Measurements from ENCODE around the gene DKK1. TPM values are rescaled to one million over a fixed set of nuclear protein-coding genes. Genes with fewer than 3 reads are reported as not detected.

Gene DKK1
- total RNA-seq, 5 donors from 2014 or later (not counting 1 experiment from before 2014, with no cell fraction given), result 0.59 to 2.4 (median 0.76) TPM; not detected in 2

DNA sequence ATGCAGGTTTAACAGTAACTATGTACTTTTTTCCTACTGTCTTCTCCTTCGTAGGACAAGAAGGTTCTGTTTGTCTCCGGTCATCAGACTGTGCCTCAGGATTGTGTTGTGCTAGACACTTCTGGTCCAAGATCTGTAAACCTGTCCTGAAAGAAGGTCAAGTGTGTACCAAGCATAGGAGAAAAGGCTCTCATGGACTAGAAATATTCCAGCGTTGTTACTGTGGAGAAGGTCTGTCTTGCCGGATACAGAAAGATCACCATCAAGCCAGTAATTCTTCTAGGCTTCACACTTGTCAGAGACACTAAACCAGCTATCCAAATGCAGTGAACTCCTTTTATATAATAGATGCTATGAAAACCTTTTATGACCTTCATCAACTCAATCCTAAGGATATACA, 2.4 kb downstream of the DKK1 start:
- Mint-ChIP-seq H3K4me3 (no peak overlapping the region), H3K9me3 (peaks cover 0 to 2% (median 0%) of the 10 kb centered on the region in 3 donors), H3K36me3 (no peaks in the 10 kb centered on the region), H3K27me3 (peaks cover 39 to 43% of the 10 kb centered on the region in 2 donors), H3K4me1 (peaks cover 14 to 22% (median 17%) of the 10 kb centered on the region in 3 donors), H3K27ac (no peak overlapping the region)
- H3K4me3 ChIP-seq (ENCODE audit: control insufficient read depth in 1 of 2, extremely low read depth in 1 of 2, low read length in 1 of 2), result no peak overlapping the region
- POLR2A ChIA-PET, result no interaction called here
- no peak overlapping the region for H3K27ac ChIP-seq (ENCODE audit: low read length)
- H3K9me3 ChIP-seq, result no peaks in the 10 kb centered on the region
- DNase-seq (no peak), ATAC-seq (replicated peaks in 1 of 4) (no peak)
- peaks cover 18% of the 10 kb centered on the region in 2 experiments for H3K27me3 ChIP-seq (replicated peaks in 1 of 2; ENCODE audit: control insufficient read depth in 2 of 2, extremely low read depth in 1 of 2, insufficient read depth in 2 of 2, low read length in 1 of 2)
- H3K4me1 ChIP-seq (ENCODE audit: control insufficient read depth in 1 of 2, extremely low read depth in 1 of 2, insufficient read depth in 2 of 2, low read length in 2 of 2), result peaks cover 5 to 14% of the 10 kb centered on the region in 2 experiments
- no CpG with 5 or more reads among the region's 4 CpGs for WGBS (ENCODE audit: insufficient coverage)
- H3K36me3 ChIP-seq (ENCODE audit: control insufficient read depth in 2 of 2, extremely low read depth in 1 of 2, insufficient read depth in 1 of 2, low read length in 1 of 2), result no peaks in the 10 kb centered on the region
- CTCF ChIA-PET, result no interaction called here

DNA sequence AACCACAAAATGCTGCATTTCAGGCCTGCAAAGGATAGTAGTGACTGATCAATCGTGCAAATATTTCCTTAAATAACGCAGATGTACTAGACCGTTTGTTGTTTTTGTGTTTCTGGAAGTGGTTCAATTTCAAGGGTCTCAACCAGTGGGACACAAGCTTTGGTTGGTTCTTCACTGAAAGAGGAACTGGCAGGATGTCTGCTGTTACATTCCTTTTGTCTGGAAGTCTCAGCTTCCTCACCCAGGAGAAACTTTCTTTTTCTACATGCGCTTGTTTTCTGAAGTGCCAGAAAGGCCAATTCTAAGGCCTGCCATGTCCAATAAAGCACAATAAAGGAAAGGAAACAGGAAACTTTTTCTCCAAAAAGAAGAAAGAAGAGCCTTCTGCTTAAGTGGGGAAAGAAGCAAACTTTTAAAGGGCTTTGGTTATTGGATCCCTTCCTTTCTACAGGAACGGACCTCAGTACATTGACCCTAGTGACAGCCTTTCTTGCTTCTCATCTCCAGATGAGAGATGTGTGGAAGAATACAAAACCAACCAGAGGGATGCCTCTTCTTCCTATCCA, 4.1 kb downstream of the DKK1 start:
- H3K4me3 ChIP-seq (ENCODE audit: control insufficient read depth in 1 of 2, extremely low read depth in 1 of 2, low read length in 1 of 2), result no peak overlapping the region
- H3K9me3 ChIP-seq, result no peaks in the 10 kb centered on the region
- H3K4me1 Mint-ChIP-seq, result peaks cover 12 to 17% (median 13%) of the 10 kb centered on the region in 3 donors
- ChIA-PET POLR2A (no interaction called here), CTCF (no interaction called here)
- H3K4me1 ChIP-seq (ENCODE audit: control insufficient read depth in 1 of 2, extremely low read depth in 1 of 2, insufficient read depth in 2 of 2, low read length in 2 of 2), result peaks cover 5 to 14% of the 10 kb centered on the region in 2 experiments
- ATAC-seq (replicated peaks in 1 of 4) (no peak), DNase-seq (no peak)
- H3K27ac ChIP-seq (ENCODE audit: low read length), result no peak overlapping the region
- peaks cover 10 to 17% of the 10 kb centered on the region in 2 experiments for H3K27me3 ChIP-seq (replicated peaks in 1 of 2; ENCODE audit: control insufficient read depth in 2 of 2, extremely low read depth in 1 of 2, insufficient read depth in 2 of 2, low read length in 1 of 2)
- H3K4me3 Mint-ChIP-seq, result no peak overlapping the region
- H3K36me3 Mint-ChIP-seq, result no peaks in the 10 kb centered on the region
- H3K9me3 Mint-ChIP-seq, result peaks cover 0 to 2% (median 0%) of the 10 kb centered on the region in 3 donors
- WGBS (ENCODE audit: insufficient coverage), result 92% methylated on average over 3 of the region's 5 CpGs
- no peaks in the 10 kb centered on the region for H3K36me3 ChIP-seq (ENCODE audit: control insufficient read depth in 2 of 2, extremely low read depth in 1 of 2, insufficient read depth in 1 of 2, low read length in 1 of 2)
- peaks cover 26 to 30% of the 10 kb centered on the region in 2 donors for H3K27me3 Mint-ChIP-seq
- no peak overlapping the region for H3K27ac Mint-ChIP-seq

DNA sequence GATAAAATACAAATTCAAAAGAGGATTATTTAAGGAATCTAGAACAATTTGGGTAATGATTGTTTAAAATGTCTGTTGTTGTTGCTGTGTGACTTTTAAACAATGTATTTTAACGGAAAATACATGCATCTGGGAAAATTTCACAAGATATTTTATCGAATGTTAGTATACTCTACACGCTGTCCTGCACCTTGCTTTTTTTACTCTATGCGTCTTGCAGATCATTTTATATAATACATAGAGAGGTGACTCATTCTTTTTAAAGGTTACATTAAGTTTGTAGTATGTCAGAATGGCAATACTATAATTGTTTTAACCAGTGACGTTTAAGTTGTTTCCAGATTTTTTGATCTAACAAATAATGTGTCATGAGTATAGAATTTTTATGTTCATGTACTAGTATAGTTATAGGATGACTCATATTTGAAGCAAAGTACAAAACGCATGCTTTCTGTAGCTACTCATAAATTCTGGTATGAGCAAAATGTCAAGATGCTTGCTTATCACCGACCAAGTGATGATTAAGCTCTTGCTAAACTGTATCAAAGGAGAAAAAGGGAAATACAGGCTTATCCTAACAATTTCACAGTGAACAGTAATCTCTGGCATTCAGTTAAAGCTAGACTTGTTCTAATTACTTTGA, 4.9 kb downstream of the DKK1 start:
- Mint-ChIP-seq H3K36me3 (no peaks in the 10 kb centered on the region), H3K4me3 (no peak overlapping the region), H3K9me3 (peaks cover 0 to 2% (median 0%) of the 10 kb centered on the region in 3 donors), H3K4me1 (peaks cover 7 to 11% (median 7%) of the 10 kb centered on the region in 3 donors), H3K27me3 (peaks cover 19 to 25% of the 10 kb centered on the region in 2 donors), H3K27ac (no peak overlapping the region)
- ChIA-PET POLR2A (no interaction called here), CTCF (interaction anchor here in 1 of 2 donors (0.6 kb wide), 1 partner anchor 146 kb away, joined by 3 read pairs; no protein-coding TSS in a partner anchor)
- Histone ChIP-seq H3K9me3 (no peaks in the 10 kb centered on the region), H3K27me3 (replicated peaks in 1 of 2; ENCODE audit: control insufficient read depth in 2 of 2, extremely low read depth in 1 of 2, insufficient read depth in 2 of 2, low read length in 1 of 2) (peaks cover 8 to 10% of the 10 kb centered on the region in 2 experiments), H3K27ac (ENCODE audit: low read length) (no peak overlapping the region), H3K4me1 (ENCODE audit: control insufficient read depth in 1 of 2, extremely low read depth in 1 of 2, insufficient read depth in 2 of 2, low read length in 2 of 2) (peaks cover 0 to 9% of the 10 kb centered on the region in 2 experiments), H3K4me3 (ENCODE audit: control insufficient read depth in 1 of 2, extremely low read depth in 1 of 2, low read length in 1 of 2) (no peak overlapping the region), H3K36me3 (ENCODE audit: control insufficient read depth in 2 of 2, extremely low read depth in 1 of 2, insufficient read depth in 1 of 2, low read length in 1 of 2) (no peaks in the 10 kb centered on the region)
- DNase-seq (no peak), ATAC-seq (replicated peaks in 1 of 4) (no peak)
- WGBS (ENCODE audit: insufficient coverage), result no CpG with 5 or more reads among the region's 7 CpGs

GRCh38 chr10:52319926-52320325, 5.8 kb downstream of the DKK1 start:
- Mint-ChIP-seq H3K4me1 (peaks cover 0 to 2% (median under 1%) of the 10 kb centered on the region in 3 donors), H3K27me3 (peaks cover 10 to 17% of the 10 kb centered on the region in 2 donors), H3K9me3 (peaks cover 0 to 2% (median 0%) of the 10 kb centered on the region in 3 donors), H3K27ac (no peak overlapping the region), H3K36me3 (no peaks in the 10 kb centered on the region), H3K4me3 (no peak overlapping the region)
- no peak overlapping the region for H3K4me3 ChIP-seq (ENCODE audit: control insufficient read depth in 1 of 2, extremely low read depth in 1 of 2, low read length in 1 of 2)
- ATAC-seq (replicated peaks in 1 of 4), result no peak
- no peak for DNase-seq
- no peaks in the 10 kb centered on the region for H3K9me3 ChIP-seq
- H3K27ac ChIP-seq (ENCODE audit: low read length), result no peak overlapping the region
- H3K4me1 ChIP-seq (ENCODE audit: control insufficient read depth in 1 of 2, extremely low read depth in 1 of 2, insufficient read depth in 2 of 2, low read length in 2 of 2), result no peaks in the 10 kb centered on the region
- H3K27me3 ChIP-seq (replicated peaks in 1 of 2; ENCODE audit: control insufficient read depth in 2 of 2, extremely low read depth in 1 of 2, insufficient read depth in 2 of 2, low read length in 1 of 2), result peaks cover 0 to 8% of the 10 kb centered on the region in 2 experiments
- WGBS (ENCODE audit: insufficient coverage), result no CpG with 5 or more reads among the region's 2 CpGs
- H3K36me3 ChIP-seq (ENCODE audit: control insufficient read depth in 2 of 2, extremely low read depth in 1 of 2, insufficient read depth in 1 of 2, low read length in 1 of 2), result no peaks in the 10 kb centered on the region
- ChIA-PET CTCF (no interaction called here), POLR2A (no interaction called here)

- Mint-ChIP-seq H3K36me3 (no peaks in the 10 kb centered on the region), H3K27me3 (peaks cover 0 to 2% of the 10 kb centered on the region in 2 donors), H3K27ac (no peak overlapping the region), H3K4me3 (no peak overlapping the region), H3K9me3 (peaks cover 0 to 2% (median 0%) of the 10 kb centered on the region in 3 donors), H3K4me1 (no peaks in the 10 kb centered on the region)
- no peak overlapping the region for H3K4me3 ChIP-seq (ENCODE audit: control insufficient read depth in 1 of 2, extremely low read depth in 1 of 2, low read length in 1 of 2)
- ChIA-PET POLR2A (no interaction called here), CTCF (no interaction called here)
- no CpG with 5 or more reads among the region's 1 CpG for WGBS (ENCODE audit: insufficient coverage)
- ATAC-seq (replicated peaks in 1 of 4), result no peak
- H3K27ac ChIP-seq (ENCODE audit: low read length), result no peak overlapping the region
- no peaks in the 10 kb centered on the region for H3K36me3 ChIP-seq (ENCODE audit: control insufficient read depth in 2 of 2, extremely low read depth in 1 of 2, insufficient read depth in 1 of 2, low read length in 1 of 2)
- H3K4me1 ChIP-seq (ENCODE audit: control insufficient read depth in 1 of 2, extremely low read depth in 1 of 2, insufficient read depth in 2 of 2, low read length in 2 of 2), result no peaks in the 10 kb centered on the region
- peaks cover 0 to 2% of the 10 kb centered on the region in 2 experiments for H3K27me3 ChIP-seq (replicated peaks in 1 of 2; ENCODE audit: control insufficient read depth in 2 of 2, extremely low read depth in 1 of 2, insufficient read depth in 2 of 2, low read length in 1 of 2)
- no peak for DNase-seq
- H3K9me3 ChIP-seq, result no peaks in the 10 kb centered on the region
Measured at GRCh38 chr10:52322323-52322722, 8.2 kb downstream of the DKK1 start.

DNA sequence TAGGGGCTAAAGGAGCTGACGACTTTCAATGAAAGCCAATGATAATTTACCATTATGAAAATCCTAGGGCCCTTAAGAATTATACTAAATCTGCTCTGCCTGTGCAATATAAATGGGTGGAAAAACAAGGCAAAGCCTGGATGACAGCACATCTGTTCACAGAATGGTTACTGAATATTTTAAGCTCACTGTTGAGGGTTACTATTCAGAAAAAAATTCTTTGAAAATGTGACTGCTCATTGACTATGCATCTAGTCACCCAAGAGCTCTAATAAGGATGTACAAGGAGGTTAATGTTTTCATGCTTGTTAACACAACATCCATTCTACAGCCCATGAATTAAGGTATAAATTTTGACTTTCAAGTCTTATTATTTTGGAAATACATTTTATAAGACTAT, 8.9 kb downstream of the DKK1 start:
- ATAC-seq (replicated peaks in 1 of 4) (no peak), DNase-seq (no peak)
- H3K4me3 Mint-ChIP-seq, result no peak overlapping the region
- ChIA-PET CTCF (no interaction called here), POLR2A (no interaction called here)
- H3K36me3 Mint-ChIP-seq, result no peaks in the 10 kb centered on the region
- Histone ChIP-seq H3K27me3 (replicated peaks in 1 of 2; ENCODE audit: control insufficient read depth in 2 of 2, extremely low read depth in 1 of 2, insufficient read depth in 2 of 2, low read length in 1 of 2) (peaks cover 0 to 2% of the 10 kb centered on the region in 2 experiments), H3K36me3 (ENCODE audit: control insufficient read depth in 2 of 2, extremely low read depth in 1 of 2, insufficient read depth in 1 of 2, low read length in 1 of 2) (no peaks in the 10 kb centered on the region), H3K4me1 (ENCODE audit: control insufficient read depth in 1 of 2, extremely low read depth in 1 of 2, insufficient read depth in 2 of 2, low read length in 2 of 2) (no peaks in the 10 kb centered on the region), H3K27ac (ENCODE audit: low read length) (no peak overlapping the region), H3K9me3 (no peaks in the 10 kb centered on the region), H3K4me3 (ENCODE audit: control insufficient read depth in 1 of 2, extremely low read depth in 1 of 2, low read length in 1 of 2) (no peak overlapping the region)
- no peaks in the 10 kb centered on the region for H3K4me1 Mint-ChIP-seq
- H3K9me3 Mint-ChIP-seq, result peaks cover 0 to 2% (median 0%) of the 10 kb centered on the region in 3 donors
- no peak overlapping the region for H3K27ac Mint-ChIP-seq
- WGBS (ENCODE audit: insufficient coverage), result no CpG with 5 or more reads among the region's 1 CpG
- H3K27me3 Mint-ChIP-seq, result no peaks in the 10 kb centered on the region

Data from T-cell (primary cell).